Transverse colon (tissue), 4 donors: ENCODE measurements around the gene ZNF524.

Experiments
- EP300 ChIP-seq: sonication (generic); formaldehyde crosslinking; IDR thresholded peaks from one replicate; pipeline ENCODE4 v1.6.1; 2017; ENCODE audit warnings: antibody characterized with exemption, low read depth
- POLR2A ChIP-seq: fragments of 450-650 bp; IDR thresholded peaks from one replicate; pipeline ENCODE4 v1.6.1; 2016; ENCODE audit warnings: antibody characterized with exemption, mild to moderate bottlenecking, moderate library complexity
- POLR2AphosphoS5 ChIP-seq, 3 donors: sonication (generic); formaldehyde crosslinking; IDR thresholded peaks; one replicate each; pipeline ENCODE4 v1.6.1; 2016; ENCODE audit warnings: antibody characterized with exemption in 3 of 3
- TF ChIP-seq, protein P1 (sequence below), 5 experiments: fragments of 200-600 bp in 3 of 5; fragments of 450-650 bp in 2 of 5; sonication (generic) in 3 of 5; IDR thresholded peaks; 1 replicate in 2 of 5; 2 replicates in 3 of 5; pipeline ENCODE4 v1.5.1; 2016 to 2017; ENCODE audit warnings: antibody characterized with exemption in 5 of 5, inconsistent platforms in 3 of 5, mild to moderate bottlenecking in 2 of 5, moderate library complexity in 1 of 5

DNA sequence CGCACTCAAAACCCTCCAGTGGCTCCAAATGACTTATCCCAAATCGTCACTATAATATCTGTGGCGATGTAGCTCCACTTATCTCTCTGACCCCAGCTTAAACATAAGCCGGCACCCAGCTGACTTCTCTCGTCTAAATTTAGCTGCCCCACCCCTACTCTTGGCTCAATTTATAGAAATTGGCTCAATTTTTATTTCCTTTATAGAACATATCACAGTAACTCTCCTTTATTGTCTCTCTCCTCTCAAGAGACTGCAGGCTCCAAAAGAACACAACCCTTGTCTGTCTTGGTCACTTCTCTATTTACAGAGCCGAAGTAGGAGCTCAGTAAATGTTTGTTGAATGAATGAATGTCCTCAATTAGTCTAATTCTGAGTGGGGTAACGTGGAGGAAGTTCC is 23.5 kb downstream of the ZNF524 start:
- TF ChIP-seq, protein P1, sequence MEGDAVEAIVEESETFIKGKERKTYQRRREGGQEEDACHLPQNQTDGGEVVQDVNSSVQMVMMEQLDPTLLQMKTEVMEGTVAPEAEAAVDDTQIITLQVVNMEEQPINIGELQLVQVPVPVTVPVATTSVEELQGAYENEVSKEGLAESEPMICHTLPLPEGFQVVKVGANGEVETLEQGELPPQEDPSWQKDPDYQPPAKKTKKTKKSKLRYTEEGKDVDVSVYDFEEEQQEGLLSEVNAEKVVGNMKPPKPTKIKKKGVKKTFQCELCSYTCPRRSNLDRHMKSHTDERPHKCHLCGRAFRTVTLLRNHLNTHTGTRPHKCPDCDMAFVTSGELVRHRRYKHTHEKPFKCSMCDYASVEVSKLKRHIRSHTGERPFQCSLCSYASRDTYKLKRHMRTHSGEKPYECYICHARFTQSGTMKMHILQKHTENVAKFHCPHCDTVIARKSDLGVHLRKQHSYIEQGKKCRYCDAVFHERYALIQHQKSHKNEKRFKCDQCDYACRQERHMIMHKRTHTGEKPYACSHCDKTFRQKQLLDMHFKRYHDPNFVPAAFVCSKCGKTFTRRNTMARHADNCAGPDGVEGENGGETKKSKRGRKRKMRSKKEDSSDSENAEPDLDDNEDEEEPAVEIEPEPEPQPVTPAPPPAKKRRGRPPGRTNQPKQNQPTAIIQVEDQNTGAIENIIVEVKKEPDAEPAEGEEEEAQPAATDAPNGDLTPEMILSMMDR (IDR thresholded peaks at IDR 0.05) = no peak
- no peak for TF ChIP-seq POLR2A
- TF ChIP-seq EP300 = no peak
- TF ChIP-seq POLR2AphosphoS5 (IDR thresholded peaks at IDR 0.05) = no peak
